Activated CD4-positive, alpha-beta T cell treated with anti-CD3 and anti-CD28 coated beads for 24 hours (primary cell): ENCODE results near the gene ZFAND3.

Experiments used
- DNase-seq, 2 donors: peaks; one replicate each; pipeline ENCODE4 v3.0.0-alpha.2; 2020; ENCODE audit warnings: low read depth in 2 of 2

ZFAND3 gene

GRCh38 chr6:37827603-37828265 lies 8.2 kb downstream of the ZFAND3 start:
- no peak for DNase-seq

DNA sequence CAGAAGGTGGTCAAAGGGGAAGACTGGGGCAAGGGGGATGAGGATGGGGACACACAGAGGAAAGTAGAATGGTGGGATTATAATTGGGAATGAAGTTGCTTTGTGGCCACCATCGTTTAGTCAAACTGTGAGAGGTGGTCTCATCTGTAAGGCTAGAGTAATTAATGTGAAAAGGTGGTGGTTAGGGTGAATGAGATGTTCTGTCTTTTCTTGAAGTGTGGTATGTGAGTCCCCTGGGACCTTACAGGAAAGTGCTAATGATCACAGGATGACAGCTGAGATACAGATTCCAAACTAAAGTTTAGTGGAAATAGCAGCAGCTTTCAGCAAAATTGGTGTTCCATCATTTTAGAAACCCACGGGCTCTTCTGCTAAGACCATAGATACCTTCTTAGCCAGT lies 10.7 kb downstream of the ZFAND3 start:
- no peak for DNase-seq

DNA sequence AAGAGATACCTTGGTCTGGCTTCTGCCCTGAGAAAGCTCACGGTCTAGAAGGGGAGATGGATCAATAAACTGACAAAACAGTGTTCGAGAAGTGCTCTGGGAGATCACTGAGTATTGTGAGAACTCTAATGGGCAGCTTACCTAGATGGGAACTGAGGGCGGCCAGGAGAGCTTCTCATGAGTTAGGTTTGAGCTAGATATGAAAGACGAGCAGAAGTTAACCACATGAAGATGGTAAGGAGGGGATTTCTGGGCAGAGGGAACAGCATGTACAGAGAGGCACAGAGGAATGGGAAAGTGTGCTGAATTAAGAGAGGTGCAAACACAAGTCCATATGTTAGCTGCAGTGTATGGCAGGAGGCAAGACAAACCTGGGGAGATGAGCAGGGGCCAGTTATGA lies 11.9 kb downstream of the ZFAND3 start:
- no peak for DNase-seq

DNA sequence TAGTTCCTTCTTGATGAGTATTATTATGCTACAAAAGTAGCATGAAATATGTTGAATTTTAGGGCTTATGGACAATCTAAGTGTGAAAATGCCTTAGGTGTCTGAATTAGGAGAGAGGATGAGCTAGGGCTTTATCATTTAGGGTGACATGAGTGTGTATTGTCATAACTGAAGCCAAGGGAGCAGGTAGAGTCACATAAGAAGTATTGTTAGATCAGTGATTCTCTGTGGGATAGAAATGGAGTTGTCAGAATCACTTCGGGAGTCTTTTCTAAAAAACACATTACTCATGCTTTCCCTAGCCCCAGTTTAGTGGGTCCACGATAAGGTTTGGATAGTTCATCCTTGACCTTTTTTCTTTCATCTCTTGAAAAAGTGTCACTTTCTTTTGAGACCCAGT lies 16.4 kb downstream of the ZFAND3 start:
- DNase-seq = no peak

DNA sequence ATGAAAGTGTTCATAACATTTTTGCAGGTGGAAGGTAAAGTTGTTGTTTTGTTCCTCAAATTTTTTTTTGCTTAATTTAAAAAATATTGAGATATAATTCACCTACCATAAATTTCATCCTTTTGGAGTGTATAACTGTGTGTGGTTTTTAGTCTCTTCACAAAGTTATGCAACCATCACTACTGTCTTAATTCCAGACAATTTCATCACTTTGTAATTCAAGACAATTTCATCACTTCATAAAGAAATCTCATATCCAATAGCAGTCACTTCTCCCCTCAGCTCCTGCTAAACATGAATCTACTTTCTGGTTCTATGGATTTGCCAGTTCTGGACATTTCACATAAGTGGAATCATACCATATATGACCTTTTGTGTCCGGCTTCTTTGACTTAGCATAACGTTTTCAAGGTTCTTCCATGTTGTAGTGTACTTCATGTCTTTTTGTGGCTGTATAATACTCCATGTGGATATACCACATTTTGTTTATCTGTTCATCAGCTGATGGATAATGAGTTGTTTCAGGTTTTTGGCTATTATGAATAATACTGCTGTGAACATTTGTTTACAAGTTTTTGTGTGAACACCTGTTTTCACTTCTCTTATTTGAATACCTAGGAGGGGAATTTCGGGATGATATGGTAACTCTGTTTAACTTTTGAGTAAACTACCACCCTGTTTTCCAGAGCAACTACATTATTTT lies 18.8 kb downstream of the ZFAND3 start:
- no peak for DNase-seq

GRCh38 chr6:37840143-37840939 lies 20.8 kb downstream of the ZFAND3 start:
- no peak for DNase-seq

- DNase-seq = no peak
These were observed 21.4 kb downstream of the ZFAND3 start for GRCh38 chr6:37840940-37841300.

- DNase-seq = no peak
These were observed 25.7 kb downstream of the ZFAND3 start for GRCh38 chr6:37845026-37845911.

- no peak for DNase-seq
These were observed 26.4 kb downstream of the ZFAND3 start for GRCh38 chr6:37845930-37846329.

GRCh38 chr6:37847704-37848103 lies 28.2 kb downstream of the ZFAND3 start:
- no peak for DNase-seq

GRCh38 chr6:37848371-37848770 lies 28.8 kb downstream of the ZFAND3 start:
- no peak for DNase-seq

DNA sequence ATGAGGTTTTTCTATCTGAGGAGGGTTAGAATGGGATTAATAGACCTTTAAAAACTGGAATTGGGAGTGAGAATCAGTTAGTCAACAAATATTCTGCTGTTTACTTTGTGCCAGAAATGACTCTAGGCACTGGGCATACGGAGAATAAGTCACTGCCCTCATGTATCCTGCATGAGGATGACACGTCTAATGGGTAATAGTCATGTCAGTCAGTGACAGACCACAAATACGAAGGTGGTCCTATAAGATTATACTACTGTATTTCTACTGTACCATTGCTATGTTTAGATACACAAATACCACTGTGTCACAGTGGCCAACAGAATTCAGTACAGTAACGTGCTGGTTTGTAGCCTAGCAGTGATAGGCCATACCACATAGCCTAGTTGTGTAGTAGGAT lies 30.7 kb downstream of the ZFAND3 start:
- DNase-seq = no peak

DNA sequence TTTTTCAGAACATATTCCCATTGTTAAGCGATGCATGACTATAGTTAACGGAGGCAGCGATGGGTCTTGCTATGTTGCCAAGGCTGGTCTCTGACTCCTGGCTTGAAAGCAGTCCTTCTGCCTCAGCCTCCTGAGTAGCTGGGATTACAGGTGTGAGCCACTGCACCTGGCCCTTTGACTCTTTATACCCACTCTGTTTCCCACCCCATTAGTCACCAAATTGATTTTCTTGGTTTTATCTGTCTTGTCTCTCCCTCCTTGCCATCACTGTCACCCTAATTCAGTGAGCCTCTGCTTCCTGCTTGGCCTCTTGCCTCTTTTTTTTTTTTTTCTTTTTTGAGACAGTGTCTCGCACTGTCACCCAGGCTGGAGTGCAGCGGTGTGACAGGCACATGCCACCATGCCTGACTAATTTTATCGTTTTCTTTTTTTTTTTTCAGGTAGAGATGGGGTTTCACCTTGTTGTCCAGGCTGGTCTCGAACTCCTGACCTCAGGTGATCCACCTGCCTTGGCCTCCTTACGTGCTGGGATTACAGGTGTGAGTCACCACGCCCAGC lies 31.3 kb downstream of the ZFAND3 start:
- DNase-seq = no peak

DNA sequence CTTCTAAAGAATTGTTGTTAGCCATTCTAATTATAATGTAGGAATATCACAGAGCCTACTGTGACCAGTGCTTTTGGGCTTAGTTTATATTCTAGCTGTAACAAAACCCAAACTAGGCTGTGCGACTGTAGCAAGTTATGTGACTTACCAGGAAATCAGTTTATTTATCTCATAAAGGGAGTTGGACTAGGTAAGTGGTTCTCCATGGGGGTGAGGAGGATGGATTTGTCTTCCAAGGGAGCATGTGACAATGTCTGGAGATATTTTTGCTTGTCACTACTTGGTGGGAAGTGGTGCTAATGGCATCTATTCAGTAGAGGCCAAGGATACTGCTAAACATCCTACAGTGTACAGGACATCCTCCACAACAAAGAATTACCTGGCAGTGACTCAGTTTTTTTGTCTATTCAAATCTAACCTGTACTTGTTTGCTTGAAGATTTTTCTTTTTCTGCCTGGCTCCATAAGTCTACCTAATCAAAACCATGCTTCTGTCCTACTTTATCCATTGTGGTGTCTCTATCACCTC lies 32.5 kb downstream of the ZFAND3 start:
- no peak for DNase-seq

GRCh38 chr6:37856285-37856684 lies 36.8 kb downstream of the ZFAND3 start:
- no peak for DNase-seq

GRCh38 chr6:37858363-37858762 lies 38.8 kb downstream of the ZFAND3 start:
- DNase-seq = no peak

DNA sequence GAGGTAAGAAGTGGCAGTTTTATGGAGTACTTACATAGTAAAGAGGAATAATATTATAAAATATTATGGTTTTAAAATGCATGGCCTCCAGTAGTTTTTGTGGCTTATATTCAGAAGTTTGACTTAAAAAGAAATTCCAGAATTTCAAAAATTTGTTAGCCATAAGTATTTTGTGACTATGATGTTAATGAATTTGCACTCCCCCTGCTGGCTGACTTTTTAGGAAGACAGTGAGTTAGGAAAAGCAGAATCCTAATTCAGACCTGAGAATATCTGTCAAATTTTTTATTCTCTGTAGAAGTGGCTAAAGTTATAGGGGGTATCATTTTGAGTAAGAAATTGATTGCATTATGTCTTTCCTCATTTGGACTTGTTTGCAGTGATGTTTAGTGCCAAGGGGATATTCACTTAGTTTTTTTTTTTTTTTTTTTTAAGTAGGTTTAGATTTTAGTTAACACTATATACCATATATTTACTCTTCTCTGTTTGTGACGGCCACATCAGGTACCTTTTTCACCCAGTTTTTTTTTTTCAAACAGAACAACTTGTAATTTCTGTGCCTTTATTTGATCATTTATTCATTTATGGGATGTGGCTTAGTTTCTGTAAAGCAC lies 40.8 kb downstream of the ZFAND3 start:
- DNase-seq = no peak

GRCh38 chr6:37861452-37861851 lies 41.9 kb downstream of the ZFAND3 start:
- no peak for DNase-seq

- DNase-seq = no peak
These were observed 42.9 kb downstream of the ZFAND3 start for GRCh38 chr6:37862430-37862829.

- no peak for DNase-seq
These were observed 43.5 kb downstream of the ZFAND3 start for GRCh38 chr6:37862992-37863391.

GRCh38 chr6:37864250-37864649 lies 44.7 kb downstream of the ZFAND3 start:
- DNase-seq = no peak
